DMS53 treated with DMSO at 0.1 percent for 48 hours (cell line): ENCODE results near the gene TXNRD3.

Experiments used
- DNase-seq: peaks from one replicate; lab custom pipeline; 2025; ENCODE audit not compliant: unreplicated experiment; lab: John Stamatoyannopoulos, UW

TXNRD3 gene

GRCh38 chr3:126672340-126672739 lies 17.4 kb upstream of the TXNRD3 start:
- no peak for DNase-seq

DNA sequence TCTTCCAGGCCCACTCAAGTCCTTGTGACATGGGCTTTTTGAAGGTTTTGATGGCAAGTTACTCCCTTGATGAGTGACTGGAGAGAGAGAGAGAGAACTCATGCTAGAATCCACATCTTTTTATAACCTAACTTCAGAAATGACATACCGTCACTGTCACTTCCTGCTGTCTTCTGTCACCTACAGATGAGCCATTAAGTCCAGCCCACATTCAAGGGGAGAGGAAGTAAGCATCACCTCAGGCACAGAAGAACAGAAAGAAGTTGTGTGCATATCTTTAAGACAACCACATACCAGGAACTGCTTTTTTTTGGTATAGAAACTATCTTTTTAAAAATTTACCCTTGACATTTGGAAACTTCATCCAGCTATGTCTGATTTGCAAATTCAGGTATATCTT lies 16.6 kb upstream of the TXNRD3 start:
- no peak for DNase-seq

DNA sequence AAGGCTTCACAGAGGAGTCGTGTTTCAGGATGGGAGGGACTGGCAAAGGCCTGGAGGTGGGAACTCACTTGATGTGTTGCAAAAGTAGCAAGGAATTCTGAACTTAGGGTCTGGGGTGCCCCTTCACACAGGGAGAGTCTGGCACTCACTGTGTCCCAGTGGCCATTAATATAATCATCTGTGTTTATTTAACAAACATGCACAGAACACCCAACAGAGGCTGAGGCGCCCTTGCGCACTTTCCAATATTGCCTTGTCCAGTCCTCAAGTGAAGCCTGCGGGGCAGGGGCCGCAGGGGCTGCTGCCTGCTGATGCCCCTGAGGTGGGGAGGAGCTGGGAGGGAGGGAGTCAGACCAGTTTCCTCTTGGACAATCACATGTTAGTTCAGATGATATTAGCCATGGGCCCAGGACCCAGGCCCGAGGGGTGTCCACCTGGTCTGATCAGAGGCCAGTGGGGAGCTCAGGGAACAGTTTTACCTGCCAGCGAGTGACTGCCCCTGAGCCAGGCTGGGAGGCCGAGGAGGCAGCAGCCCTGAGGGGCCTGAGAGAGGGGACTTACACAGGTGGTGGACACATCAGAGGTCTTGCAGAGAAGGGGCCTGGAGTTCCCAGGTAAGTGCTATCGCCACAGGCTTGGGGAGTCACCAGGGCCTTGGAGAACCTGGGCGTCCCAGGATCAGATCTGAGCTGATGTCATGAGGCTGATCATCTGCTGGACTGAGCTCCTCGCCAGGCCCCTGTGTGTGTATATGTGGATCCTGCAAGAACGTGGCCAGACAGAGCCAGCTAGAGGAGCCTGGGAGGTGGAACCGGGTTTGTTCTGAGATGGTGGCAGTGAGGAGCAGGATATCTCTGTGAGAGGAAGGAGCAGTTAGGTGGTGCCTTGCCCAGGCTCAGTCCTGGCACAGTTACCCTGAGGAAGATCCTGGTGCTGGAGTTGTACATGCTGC lies 13.8 kb upstream of the TXNRD3 start:
- DNase-seq: no peak

DNA sequence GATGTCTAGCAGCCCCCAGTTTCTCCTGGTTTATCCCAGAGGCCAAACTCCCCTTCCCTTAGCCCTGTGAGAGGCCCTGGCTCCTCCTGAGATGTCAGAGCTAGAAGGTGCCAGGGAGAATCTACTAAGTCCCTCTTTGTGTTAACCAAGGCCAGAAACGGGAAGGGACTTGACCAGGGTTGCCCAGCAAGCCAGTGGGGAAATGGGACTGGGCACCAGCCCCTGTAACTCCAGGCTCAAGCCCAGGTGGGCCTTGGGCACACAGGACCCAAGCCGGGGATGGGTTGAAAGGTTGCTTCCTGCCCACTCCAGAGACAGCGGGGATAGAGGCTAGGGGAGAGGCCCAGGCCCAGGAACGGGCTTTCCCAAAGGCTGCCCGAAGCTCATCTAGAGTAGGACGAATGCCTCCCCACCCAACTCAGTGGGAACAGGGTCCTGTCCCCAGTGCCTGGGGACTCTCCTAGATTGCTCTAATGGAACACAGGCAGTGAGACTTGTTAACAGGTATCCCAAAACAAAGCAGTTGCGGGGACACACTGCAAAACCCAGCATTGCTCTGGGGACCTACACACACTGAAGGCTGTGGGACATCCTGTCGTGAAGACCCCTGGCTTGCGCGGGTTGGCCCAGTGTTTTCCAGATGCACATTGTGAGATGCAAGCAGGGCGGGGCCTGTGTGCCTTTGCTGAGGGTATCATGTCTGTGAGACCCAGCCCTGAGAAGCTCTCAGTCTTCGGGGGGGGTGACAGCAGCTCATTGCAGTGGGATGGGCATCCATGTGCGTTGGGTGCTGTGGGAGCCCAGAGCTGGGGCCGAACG lies 12.9 kb upstream of the TXNRD3 start:
- DNase-seq: no peak

DNA sequence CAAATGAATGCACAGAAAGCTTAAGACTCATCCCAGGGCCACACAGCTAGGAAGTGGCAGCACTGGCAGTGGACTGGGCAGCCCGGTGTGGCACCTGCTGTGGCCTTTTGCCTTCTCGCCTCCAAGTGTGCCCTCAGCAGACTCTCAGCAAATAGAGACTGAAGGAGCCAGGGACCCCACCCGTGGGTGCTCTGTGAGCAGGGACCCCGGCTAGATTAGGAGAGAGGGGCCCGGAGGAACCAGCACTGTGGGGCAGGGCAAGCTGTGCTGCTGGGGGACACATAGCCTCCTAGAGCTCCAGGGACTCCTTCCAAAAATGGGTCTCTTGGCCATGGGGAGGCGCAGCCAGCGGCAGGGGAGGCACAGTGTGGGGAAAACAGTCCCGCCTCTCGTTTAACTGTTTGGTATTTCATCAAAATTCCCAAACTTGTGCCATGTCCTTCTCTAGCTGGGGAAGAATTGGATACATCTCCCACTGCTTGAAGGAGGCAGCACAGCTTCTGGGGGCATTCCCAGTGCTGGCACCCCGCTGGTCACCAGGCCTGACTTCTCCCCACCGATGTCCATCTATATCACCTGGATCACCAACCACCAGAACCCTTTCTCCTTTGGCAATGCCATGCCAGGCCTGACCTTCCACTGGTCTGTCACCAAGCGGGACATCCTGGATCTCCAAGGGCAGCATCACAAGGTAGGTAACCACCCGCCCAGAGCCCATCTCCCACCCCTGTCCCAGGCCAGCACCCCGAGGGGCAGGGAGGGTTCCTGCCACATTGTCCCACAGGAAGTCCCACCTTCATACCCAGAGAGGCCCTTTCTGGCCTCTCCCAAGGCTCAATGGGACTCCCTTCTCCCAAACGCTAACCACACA lies 12.0 kb upstream of the TXNRD3 start:
- DNase-seq: no peak

- DNase-seq: no peak
These were observed 11.2 kb upstream of the TXNRD3 start for GRCh38 chr3:126665959-126666657.

GRCh38 chr3:126665221-126665936 lies 10.5 kb upstream of the TXNRD3 start:
- DNase-seq: no peak

DNA sequence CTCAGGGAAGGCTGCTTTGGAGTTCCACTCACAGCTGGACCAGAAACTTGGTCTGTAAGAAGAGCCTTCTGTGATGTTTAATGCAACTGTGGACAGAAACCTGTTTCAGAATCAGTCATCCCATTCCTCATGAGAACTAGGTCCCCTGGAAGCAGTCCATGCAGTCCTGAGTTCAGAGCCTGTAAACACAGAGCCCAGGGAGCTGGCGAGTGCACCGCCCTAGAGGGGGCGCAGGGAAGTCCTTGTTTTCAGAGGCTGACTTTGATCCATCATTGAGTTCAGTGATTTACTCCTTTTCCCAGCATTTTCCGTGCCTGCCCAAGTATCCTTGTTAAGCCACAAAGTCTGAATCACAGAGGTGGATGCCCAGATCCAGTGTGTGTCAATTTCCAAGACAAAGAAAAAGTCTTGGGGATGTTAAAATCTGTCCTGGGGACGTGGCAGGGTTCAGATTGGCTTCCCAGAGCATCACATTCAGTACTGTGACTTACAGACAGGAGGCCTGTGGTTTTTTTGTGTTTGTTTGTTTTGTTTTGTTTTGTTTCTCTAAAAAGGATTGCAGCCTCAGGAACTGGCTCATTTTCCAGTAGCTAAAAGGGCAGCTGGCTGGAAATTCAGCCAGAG lies 9.8 kb upstream of the TXNRD3 start:
- no peak for DNase-seq

GRCh38 chr3:126663750-126664149 lies 8.8 kb upstream of the TXNRD3 start:
- no peak for DNase-seq

DNA sequence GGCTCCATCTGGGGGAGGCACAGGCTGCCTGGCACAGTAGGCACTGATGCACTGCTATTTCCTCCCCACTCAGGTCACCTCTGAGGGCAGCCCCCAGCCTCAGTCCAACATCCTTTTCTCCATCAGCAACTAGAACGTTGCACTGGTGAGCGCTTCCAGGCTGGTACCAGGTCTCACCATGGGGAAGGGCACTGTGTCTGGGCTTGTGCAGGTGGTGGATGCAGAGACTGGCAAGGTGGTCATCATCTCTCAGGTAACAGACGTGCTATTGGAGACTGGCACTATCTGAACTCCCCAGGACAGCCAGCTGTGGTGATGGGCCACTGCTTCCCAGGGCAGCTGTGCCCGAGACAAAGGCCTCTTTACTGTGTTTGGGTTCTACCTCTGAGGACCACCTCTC lies 8.3 kb upstream of the TXNRD3 start:
- DNase-seq: no peak

- DNase-seq: no peak
These were observed 6.8 kb upstream of the TXNRD3 start for GRCh38 chr3:126661532-126662364.

- no peak for DNase-seq
These were observed 5.3 kb upstream of the TXNRD3 start for GRCh38 chr3:126659915-126660886.

- no peak for DNase-seq
These were observed 3.7 kb upstream of the TXNRD3 start for GRCh38 chr3:126658584-126658983.

- no peak for DNase-seq
These were observed 3.0 kb upstream of the TXNRD3 start for GRCh38 chr3:126657901-126658300.

- DNase-seq: no peak
These were observed 1.6 kb upstream of the TXNRD3 start for GRCh38 chr3:126656371-126657134.

- DNase-seq: no peak
These were observed 963 bp upstream of the TXNRD3 start for GRCh38 chr3:126655887-126656286.
